Adrenal gland (tissue), 5 donors: ENCODE data around the gene LONRF2.

Source experiments
- POLR2A ChIP-seq, 2 donors: fragments of 450-650 bp; IDR thresholded peaks; one replicate each; pipeline ENCODE4 v1.6.1; 2017; ENCODE audit warnings: antibody characterized with exemption in 2 of 2, mild to moderate bottlenecking in 2 of 2, moderate library complexity in 1 of 2
- TF ChIP-seq, protein P1 (sequence below), 6 experiments: fragments of 450-650 bp in 4 of 6; fragments of 200-600 bp in 2 of 6; sonication (generic) in 1 of 6; IDR thresholded peaks; 1 replicate in 5 of 6; 2 replicates in 1 of 6; pipeline versions ENCODE4 v1.5.1 to v1.8.0; 2016 to 2021; ENCODE audit warnings: antibody characterized with exemption in 6 of 6, mild to moderate bottlenecking in 2 of 6, moderate library complexity in 1 of 6
- donor health status: DM: no; HTN: no; CAD: no.

DNA sequence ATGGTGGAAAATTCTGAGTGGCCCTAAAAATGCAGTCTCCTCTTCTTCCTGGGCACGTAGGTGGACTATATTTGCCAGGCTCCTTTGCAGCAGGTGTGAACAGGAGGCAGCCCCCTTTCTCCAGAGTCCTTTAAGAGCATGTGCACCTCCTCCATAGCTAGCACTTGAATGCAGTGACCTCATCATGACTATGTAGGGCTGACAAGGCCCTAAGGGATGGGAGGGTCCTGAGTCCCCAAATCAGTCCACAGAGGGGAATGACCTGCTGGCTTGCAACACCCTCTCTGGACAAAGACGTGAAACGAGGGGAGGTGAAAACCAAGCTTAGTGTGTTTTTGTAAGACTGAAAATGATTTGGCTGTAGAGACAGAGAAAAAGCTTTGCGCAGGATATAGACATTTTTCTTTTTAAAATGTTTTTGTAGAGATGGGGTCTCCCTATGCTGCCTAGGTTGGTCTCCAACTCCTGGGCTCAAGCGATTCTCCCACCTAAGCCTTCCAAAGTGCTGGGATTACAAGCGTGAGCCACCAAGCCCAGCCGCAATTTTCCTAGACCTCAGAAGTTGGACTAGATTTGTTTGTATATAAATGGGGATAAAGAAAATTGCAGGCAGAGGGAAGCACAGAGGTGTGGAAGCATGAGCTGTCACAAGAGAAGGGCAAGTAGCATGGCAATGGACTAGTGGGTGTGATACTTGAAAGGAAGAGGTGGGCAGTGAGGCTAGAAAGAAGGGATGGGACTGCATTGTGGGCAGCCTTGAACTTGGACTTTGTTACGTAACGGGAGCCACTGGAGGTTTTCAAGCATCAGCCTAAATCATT lies 28.8 kb downstream of the LONRF2 start:
- TF ChIP-seq, protein P1, sequence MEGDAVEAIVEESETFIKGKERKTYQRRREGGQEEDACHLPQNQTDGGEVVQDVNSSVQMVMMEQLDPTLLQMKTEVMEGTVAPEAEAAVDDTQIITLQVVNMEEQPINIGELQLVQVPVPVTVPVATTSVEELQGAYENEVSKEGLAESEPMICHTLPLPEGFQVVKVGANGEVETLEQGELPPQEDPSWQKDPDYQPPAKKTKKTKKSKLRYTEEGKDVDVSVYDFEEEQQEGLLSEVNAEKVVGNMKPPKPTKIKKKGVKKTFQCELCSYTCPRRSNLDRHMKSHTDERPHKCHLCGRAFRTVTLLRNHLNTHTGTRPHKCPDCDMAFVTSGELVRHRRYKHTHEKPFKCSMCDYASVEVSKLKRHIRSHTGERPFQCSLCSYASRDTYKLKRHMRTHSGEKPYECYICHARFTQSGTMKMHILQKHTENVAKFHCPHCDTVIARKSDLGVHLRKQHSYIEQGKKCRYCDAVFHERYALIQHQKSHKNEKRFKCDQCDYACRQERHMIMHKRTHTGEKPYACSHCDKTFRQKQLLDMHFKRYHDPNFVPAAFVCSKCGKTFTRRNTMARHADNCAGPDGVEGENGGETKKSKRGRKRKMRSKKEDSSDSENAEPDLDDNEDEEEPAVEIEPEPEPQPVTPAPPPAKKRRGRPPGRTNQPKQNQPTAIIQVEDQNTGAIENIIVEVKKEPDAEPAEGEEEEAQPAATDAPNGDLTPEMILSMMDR (IDR thresholded peaks at IDR 0.05): no peak
- TF ChIP-seq POLR2A (IDR thresholded peaks at IDR 0.05): no peak
